Activated CD8-positive, alpha-beta memory T cell treated with anti-CD3 and anti-CD28 coated beads, Interleukin-2, amount 50 U/mL, for 1 hour (primary cell): ENCODE results near the gene PTGIR.

ENCODE experiments used
- DNase-seq: peaks from one replicate; pipeline ENCODE4 v3.0.0-alpha.2; 2020; ENCODE audit errors: extremely low read depth

PTGIR gene

GRCh38 chr19:46616631-46617322, 8.1 kb downstream of the PTGIR start:
- DNase-seq, result no peak

- DNase-seq, result no peak
These were observed 8.9 kb downstream of the PTGIR start for GRCh38 chr19:46615966-46616365.

- DNase-seq, result peak; percentile 50
These were observed 10.7 kb downstream of the PTGIR start for GRCh38 chr19:46614114-46614722.

GRCh38 chr19:46613525-46613924, 11.4 kb downstream of the PTGIR start:
- DNase-seq, result no peak

- no peak for DNase-seq
These were observed 13.1 kb downstream of the PTGIR start for GRCh38 chr19:46611776-46612175.

- DNase-seq, result no peak
These were observed 13.8 kb downstream of the PTGIR start for GRCh38 chr19:46610851-46611770.

- no peak for DNase-seq
These were observed 14.5 kb downstream of the PTGIR start for GRCh38 chr19:46610413-46610775.

GRCh38 chr19:46609511-46610412, 15.1 kb downstream of the PTGIR start:
- DNase-seq, result no peak

- DNase-seq, result no peak
These were observed 16.1 kb downstream of the PTGIR start for GRCh38 chr19:46608581-46609345.

GRCh38 chr19:46608178-46608577, 16.7 kb downstream of the PTGIR start:
- DNase-seq, result no peak

GRCh38 chr19:46607448-46607841, 17.4 kb downstream of the PTGIR start:
- DNase-seq, result no peak

- no peak for DNase-seq
These were observed 18.0 kb downstream of the PTGIR start for GRCh38 chr19:46606681-46607447.

- DNase-seq, result no peak
These were observed 18.9 kb downstream of the PTGIR start for GRCh38 chr19:46606019-46606418.

- no peak for DNase-seq
These were observed 19.5 kb downstream of the PTGIR start for GRCh38 chr19:46605356-46605821.

- DNase-seq, result no peak
These were observed 20.0 kb downstream of the PTGIR start for GRCh38 chr19:46604781-46605355.

- no peak for DNase-seq
These were observed 21.1 kb downstream of the PTGIR start for GRCh38 chr19:46603752-46604231.

- no peak for DNase-seq
These were observed 21.7 kb downstream of the PTGIR start for GRCh38 chr19:46603195-46603637.

GRCh38 chr19:46602392-46603194, 22.3 kb downstream of the PTGIR start:
- DNase-seq, result no peak
